GM18505 (cell line): ENCODE measurements around the gene KSR2.
"Not testable (repeated sequence)": the region's sequence is repeated elsewhere in the genome, so short reads cannot be mapped to it uniquely, and the experiment has no call there.

ENCODE experiments used
- ATAC-seq: cut with Tn5 transposase; IDR thresholded peaks from one replicate; pipeline ENCODE4 v1.9.1; 2021; ENCODE audit not compliant: unreplicated experiment
- POLR2A ChIP-seq: IDR thresholded peaks from 4 replicates; pipeline ENCODE4 v1.6.1; 2011; ENCODE audit warnings: borderline replicate concordance; ENCODE audit not compliant: insufficient read depth, insufficient read length; ENCODE audit errors: extremely low read depth

The KSR2 gene

DNA sequence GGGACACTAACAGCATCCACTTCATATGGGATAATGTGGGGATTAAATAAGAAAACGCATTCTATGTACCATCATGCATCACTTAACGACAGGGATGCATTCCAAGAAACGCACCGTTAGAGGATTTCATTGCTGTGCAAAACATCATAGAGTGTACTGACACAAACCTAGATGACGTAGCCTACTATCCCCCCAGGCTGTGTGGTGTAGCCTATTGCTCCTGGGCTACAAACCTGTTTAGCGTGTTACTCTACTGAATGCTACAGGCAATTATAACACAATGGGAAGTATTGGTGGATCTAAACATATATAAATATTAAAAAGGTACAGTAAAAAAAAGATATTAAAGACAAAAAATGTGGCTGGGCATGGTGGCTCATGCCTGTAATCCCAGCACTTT is 230.6 kb downstream of the KSR2 start:
- no peak for TF ChIP-seq POLR2A

DNA sequence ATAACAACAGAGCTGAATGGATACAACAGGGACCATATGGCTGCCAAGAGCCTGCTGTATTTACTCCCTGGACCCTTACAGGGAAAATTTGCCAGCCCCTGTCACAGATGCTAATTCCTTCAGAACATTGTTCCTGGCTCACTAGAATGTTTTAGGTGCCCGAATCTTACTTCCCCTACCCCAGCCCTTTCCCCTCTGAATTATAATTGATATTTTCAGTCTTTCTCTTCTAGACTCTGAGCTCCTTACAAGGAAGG is 235.3 kb downstream of the KSR2 start:
- TF ChIP-seq POLR2A: no peak
- no peak for ATAC-seq

More for the DNA sequence above, 230.6 kb downstream of the KSR2 start:
- ATAC-seq: no peak

DNA sequence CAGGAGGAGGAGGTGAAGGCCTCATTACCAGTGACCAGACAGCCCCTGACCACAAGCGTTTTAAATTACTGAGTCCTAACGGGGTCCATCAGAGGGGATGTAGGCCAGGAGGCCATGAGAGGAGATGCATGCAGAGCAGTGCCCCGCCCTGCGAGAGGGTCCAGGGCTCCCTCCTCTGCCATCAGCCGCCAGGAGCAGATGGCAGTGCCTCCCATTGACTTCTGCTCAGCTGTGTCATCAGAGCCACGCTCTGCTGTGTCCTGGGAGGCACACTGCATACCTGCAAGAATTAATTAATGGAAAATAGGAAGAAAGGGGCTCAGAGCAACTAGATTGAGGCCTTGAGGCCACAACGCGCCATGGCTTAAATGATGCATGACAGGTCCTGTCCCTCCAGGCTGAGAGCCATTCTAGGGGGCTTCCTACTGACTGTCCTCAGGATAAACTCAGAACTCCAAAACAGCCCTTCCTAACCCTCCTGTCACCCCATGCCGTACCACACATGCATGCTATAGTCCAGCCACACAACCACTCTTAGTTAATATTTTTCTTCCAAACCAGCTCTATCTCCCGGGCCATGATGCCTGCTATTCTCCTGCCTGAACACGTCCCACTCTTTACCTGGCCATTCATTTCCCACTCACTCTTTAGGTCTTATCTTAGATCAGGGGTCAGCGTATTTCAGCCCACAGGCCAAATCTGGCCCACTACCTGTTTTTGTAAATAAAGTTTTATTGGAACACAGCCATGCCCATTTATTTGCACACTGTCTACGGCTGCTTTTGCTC is 235.8 kb downstream of the KSR2 start:
- TF ChIP-seq POLR2A: no peak
- no peak for ATAC-seq

DNA sequence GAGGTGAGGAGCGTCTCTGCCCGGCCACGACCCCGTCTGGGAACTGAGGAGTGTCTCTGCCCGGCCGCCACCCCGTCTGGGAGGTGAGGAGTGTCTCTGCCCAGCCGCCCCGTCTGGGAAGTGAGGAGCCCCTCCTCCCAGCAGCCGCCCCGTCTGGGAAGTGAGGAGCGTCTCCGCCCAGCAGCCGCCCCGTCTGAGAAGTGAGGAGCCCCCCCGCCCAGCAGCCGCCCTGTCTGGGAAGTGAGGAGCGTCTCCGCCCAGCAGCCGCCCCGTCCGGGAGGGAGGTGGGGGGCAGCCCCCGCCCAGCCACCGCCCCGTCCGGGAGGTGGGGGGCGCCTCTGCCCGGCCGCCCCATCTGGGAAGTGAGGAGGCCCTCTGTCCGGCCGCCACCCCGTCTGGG is 237.7 kb downstream of the KSR2 start:
- ATAC-seq: not testable (repeated sequence)

DNA sequence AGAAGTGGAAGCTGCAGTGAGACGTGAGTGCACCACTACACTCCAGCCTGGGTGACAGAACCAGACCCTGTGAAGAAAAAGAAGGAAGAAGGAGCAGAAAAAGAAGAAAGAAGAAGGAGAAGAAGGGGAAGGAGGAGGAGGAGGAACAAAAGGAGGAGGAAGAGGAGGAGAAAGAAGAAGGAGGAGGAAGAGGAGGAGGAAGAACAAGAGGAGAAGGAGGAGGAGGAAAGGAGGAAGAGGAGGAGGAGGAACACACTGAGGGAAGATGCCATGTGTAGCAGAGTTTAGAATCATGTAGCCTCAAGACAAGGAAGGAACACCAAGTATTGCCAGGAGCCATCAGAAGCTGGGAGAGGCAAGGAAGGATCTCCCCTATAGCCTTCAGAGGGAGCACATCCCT is 241.5 kb downstream of the KSR2 start:
- ATAC-seq: no peak
- no peak for TF ChIP-seq POLR2A

DNA sequence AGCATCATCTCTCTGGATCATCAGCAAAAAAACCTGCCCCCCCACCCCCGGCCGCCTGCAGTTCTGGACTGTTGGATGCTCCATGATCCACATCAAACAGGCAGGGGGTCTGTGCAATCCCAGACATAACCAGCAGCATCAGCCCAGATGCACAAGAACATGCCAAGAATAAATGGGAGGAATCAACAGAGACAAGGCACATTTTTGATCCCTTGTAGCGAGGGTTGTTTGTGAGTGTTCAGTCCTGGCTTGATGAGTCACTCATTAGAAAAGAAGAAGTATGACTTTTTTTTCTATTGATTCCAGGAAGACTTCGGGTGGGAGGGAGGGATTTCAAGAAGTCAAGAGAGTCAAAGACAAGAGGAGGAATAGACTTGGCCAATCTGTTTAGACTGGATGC is 244.2 kb downstream of the KSR2 start:
- no peak for ATAC-seq
- no peak for TF ChIP-seq POLR2A

DNA sequence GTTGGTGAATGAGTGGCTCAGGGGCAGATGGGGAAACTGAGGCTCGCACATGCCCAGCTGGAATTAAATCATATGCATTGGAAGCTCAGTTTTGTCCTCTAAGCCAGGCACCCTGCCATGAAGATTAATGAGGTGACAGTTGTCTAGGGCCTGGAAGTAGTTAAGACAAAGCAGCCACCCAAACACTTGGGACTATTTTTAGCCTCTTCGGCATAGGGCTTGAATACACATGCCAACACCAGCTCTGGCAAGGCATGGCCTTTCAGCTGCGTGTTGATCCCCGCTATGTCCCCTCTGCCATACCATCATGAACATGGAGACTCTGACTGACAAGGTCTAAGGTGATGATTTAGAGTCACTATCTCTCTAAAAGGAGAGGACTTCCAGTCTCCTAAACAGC is 250.2 kb downstream of the KSR2 start:
- ATAC-seq: no peak
- no peak for TF ChIP-seq POLR2A

DNA sequence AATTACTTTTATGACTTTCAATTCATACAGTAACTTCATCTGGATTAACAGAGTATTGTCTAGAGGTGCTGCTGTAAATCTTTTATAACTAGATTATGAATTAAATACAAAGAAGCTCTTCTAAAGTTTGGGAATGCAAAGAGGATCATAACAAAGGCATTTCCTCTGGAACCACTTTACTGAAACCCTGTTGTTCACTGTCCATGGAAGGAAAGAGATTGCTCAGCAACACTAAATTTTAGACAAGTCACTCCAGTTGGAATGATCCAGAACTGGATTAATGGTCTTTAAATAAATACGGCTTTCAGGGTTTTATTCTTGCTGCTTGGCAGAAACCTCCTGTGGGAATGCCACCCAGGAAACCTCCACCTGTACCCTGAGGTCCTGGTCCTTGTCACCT is 250.6 kb downstream of the KSR2 start:
- TF ChIP-seq POLR2A: no peak
- ATAC-seq: no peak

DNA sequence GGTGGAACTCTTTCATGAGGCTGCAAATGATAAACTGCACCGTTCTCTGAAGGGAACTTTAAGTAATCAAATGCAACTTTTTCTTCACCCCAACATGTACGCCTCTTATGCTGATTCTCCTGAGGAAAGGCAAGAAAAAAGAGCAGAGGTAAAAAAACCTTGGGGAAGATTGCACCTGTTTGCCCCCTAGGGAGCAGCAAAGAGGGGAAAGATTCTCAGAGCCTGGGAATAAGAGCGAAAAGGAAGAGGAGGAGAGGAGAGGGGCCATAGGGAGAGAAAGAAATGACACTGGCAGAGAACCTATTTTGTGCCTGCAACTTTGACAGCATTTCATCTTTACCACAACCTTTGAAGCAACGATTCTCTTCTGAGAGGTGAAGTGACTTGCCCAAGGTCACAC is 254.6 kb downstream of the KSR2 start:
- no peak for ATAC-seq
- no peak for TF ChIP-seq POLR2A

DNA sequence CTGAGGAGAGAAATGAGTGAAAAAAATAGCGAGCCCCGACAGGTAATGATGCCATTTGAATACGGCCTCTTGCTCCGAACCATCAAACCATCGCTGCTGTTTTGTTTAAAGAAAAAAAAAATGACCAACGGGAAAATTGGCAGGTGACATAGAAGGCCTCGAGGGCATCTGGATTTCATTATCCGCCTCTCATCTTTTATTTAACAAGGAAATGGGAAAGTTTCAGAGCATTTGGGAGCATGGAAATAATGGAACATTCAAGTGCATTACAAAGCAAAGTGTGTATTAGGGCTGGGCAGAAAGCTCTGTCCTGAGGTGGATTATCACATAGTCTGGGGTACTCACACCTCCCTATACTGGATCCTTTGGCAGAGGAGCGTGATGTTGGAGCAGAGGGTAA is 258.7 kb downstream of the KSR2 start:
- no peak for TF ChIP-seq POLR2A
- no peak for ATAC-seq

DNA sequence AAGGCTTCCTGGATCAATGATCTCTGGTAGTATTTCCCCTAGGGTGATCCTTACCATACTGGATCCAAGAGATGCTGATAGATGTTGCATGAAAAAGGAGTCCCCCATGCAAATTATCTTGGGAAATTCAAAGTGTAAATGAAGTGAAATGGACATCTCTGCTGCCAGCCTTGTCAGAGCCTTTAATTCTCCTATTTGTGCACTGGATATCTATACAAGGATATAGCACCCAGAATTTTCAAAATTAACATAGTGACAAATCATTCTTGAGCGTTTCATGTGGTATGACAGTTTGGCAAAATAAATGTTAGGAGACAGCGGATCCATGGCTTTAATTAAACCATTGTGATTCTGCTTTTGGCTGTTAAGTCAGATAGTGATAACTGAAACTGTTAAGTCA is 260.9 kb downstream of the KSR2 start:
- no peak for TF ChIP-seq POLR2A
- ATAC-seq: no peak

DNA sequence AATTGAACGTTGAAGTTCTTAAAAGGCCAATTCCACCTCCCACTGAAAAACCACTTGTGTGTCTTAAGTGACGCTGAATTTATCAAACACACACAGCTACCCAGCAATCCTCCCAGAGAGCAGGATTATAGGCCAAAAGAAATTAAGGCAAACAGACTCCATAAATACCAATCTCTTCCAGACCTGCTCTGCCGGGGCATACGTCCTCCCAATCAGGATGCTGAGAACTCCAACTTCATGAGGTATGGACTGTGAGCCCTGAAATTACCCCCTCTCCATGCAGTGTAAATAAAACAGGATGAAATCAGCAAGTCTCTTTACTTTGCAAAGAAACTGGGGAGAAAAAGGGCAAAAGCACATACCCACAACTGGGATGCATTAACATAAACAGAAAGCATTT is 265.2 kb downstream of the KSR2 start:
- no peak for TF ChIP-seq POLR2A
- ATAC-seq: no peak

DNA sequence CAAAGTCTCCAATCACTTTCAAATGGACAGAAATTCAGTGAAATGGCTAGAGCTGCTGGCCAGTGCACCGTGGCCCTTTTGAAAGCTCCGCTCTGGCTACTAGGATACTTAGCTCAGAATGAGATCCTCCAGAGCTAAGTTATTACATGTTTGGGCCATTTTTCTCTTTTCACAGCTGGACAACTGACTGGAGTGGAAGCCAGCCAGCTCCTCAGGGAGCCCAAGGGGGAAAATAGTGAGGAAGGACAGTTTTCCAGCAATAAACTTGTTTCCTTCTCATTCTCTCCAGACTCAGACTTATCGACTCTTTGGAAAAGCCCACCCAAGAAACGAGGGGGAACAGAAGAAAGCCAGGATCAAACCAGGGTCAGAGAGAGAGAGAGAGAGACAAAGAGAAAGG is 266.0 kb downstream of the KSR2 start:
- no peak for ATAC-seq
- no peak for TF ChIP-seq POLR2A

DNA sequence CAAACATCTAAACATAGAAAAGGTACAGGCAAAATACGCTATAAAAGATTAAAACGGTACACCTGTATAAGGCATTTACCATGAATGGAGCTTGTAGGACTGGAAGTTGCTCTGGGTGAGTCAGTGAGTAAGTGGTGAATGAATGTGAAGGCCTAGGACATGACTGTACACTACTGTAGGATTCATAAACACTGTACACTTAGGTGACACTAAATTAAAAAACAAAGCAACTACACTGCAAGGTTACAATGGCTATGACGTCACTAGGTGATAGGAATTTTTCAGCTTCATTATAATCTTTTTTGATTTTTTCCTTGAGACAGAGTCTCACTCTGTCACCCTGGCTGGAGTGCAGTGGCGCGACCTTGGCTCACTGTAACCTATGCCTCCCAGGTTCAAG is 269.2 kb downstream of the KSR2 start:
- TF ChIP-seq POLR2A: no peak
- no peak for ATAC-seq

DNA sequence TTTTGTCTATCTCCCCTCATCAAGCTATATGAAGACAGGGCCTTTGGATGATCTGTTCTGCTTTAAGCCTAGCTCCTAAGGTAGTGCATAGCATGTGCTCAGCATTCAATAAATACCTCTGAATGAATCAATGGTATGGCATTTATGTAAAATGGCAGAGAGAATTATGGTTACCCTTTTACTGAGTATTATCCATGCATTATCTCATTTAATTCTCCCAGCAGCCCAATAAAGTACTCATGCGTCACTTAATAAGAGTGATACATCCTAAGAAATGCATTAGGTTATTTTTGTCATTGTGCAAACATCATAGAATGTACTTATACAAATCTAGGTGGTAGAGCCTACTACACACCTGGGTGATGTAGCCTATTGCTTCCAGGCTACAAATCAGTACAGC is 269.7 kb downstream of the KSR2 start:
- no peak for TF ChIP-seq POLR2A
- ATAC-seq: no peak

DNA sequence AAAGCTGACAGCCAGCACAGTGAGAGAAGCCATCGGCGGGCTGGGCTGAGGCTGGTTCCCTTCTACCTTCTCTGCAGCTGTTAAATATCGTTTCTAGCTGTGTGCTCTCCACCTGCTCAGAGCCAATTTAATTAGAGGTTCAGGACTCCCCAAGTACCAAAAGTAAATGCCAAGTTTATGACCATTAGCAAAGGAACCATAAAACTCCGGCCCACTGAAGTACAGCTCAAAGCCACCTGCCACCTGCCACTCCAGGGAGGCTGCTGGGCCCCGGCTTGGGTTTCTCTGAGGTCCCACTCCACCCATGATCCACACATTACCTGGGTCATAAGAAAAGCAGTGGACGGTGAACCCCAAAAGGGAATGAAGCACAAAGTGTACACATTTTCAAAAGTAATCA is 272.8 kb downstream of the KSR2 start:
- TF ChIP-seq POLR2A: no peak
- no peak for ATAC-seq

DNA sequence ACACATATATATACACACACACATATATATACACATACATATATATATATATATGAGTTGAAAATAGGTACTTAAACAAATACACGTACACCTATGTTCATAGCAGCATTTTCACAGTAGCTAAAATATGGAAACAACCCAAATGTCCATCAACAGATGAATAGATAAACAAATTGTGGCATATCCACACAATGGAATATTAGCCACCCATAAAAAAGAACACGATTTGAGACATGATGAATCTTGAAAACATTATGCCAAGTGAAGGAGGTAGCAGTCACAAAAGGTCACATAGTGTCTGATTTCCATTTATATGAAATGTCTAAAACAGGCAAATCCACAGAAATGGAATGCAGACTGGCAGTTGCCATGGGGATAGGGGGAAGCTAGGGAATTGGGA is 276.3 kb downstream of the KSR2 start:
- ATAC-seq: no peak
- no peak for TF ChIP-seq POLR2A
